HepG2 (cell line): ENCODE data around the gene TRAK1. TPM values are rescaled to one million over a fixed set of nuclear protein-coding genes. Genes with fewer than 3 reads are reported as not detected.

Experiments
- BCL6 ChIP-seq: IDR thresholded peaks from 2 replicates; pipeline ENCODE4 v1.6.1; 2016; ENCODE audit warnings: missing genetic modification reagents, missing compliant biosample characterization
- CHCHD3 ChIP-seq: sonication (generic); formaldehyde crosslinking; IDR thresholded peaks from 2 replicates; pipeline ENCODE4 v1.8.0; 2022; ENCODE audit warnings: mild to moderate bottlenecking, missing genetic modification reagents, moderate library complexity
- FOXA3 ChIP-seq: IDR thresholded peaks from 2 replicates; pipeline ENCODE4 v1.6.1; 2016; ENCODE audit warnings: missing genetic modification reagents, missing compliant biosample characterization
- IRX3 ChIP-seq: sonication (generic); formaldehyde crosslinking; IDR thresholded peaks from 2 replicates; pipeline ENCODE4 v1.8.1; 2023; ENCODE audit warnings: mild to moderate bottlenecking, low read depth, missing genetic modification reagents, borderline replicate concordance
- ISL2 ChIP-seq: sonication (generic); formaldehyde crosslinking; IDR thresholded peaks from 2 replicates; pipeline ENCODE4 v1.5.0; 2020; ENCODE audit warnings: missing genetic modification reagents
- KMT2A ChIP-seq: sonication (generic); formaldehyde crosslinking; IDR thresholded peaks from 2 replicates; pipeline ENCODE4 v1.4.0; 2020; ENCODE audit warnings: missing genetic modification reagents
- NCOA2 ChIP-seq: sonication (generic); formaldehyde crosslinking; IDR thresholded peaks from 2 replicates; pipeline ENCODE4 v1.8.0; 2022; ENCODE audit warnings: inconsistent platforms
- PAX8 ChIP-seq: sonication (generic); formaldehyde crosslinking; IDR thresholded peaks from 2 replicates; pipeline ENCODE4 v1.8.0; 2022; ENCODE audit warnings: mild to moderate bottlenecking, missing genetic modification reagents, borderline replicate concordance
- SRF ChIP-seq: IDR thresholded peaks from 2 replicates; pipeline ENCODE4 v1.6.1; 2011; ENCODE audit warnings: mild to moderate bottlenecking, low read depth, low read length, moderate library complexity
- SUZ12 ChIP-seq: fragments of 150-350 bp; IDR thresholded peaks from 2 replicates; pipeline ENCODE4 v1.6.1; 2014; ENCODE audit warnings: low read depth, low read length
- TEAD3 ChIP-seq: optimal IDR thresholded peaks from 2 replicates; pipeline ENCODE3; 2016; ENCODE audit warnings: borderline replicate concordance
- ZBTB38 ChIP-seq: sonication (generic); formaldehyde crosslinking; IDR thresholded peaks from 2 replicates; pipeline ENCODE4 v1.5.1; 2020; ENCODE audit warnings: mild to moderate bottlenecking, missing genetic modification reagents
- ZNF264 ChIP-seq: sonication (generic); formaldehyde crosslinking; IDR thresholded peaks from 2 replicates; pipeline ENCODE4 v1.4.0; 2020; ENCODE audit warnings: missing genetic modification reagents
- ZNF33A ChIP-seq: sonication (generic); formaldehyde crosslinking; IDR thresholded peaks from 2 replicates; pipeline ENCODE4 v1.5.1; 2020; ENCODE audit warnings: missing genetic modification reagents, mild to moderate bottlenecking, moderate library complexity, borderline replicate concordance
- ZNF431 ChIP-seq: sonication (generic); formaldehyde crosslinking; IDR thresholded peaks from 2 replicates; pipeline ENCODE4 v1.9.0; 2022; ENCODE audit warnings: missing genetic modification reagents, low read depth, mild to moderate bottlenecking, borderline replicate concordance
- polyA plus RNA-seq, 8 experiments: library from polyadenylated mRNA; depleted of rRNA in 3 of 8; stranded (reverse) in 7 of 8; unstranded in 1 of 8; fragments of >200 nt; fragmentation: Illumina TruSeq in 4 of 8; extraction: Trizol in 4 of 8; gene quantifications; 2 replicates each; pipeline versions ENCODE4 v1.2.1 to v1.2.3, GENCODE V29; 2011 to 2016; ENCODE audit warnings: low read depth in 4 of 8, missing spikeins in 1 of 8, mixed read lengths in 1 of 8; ENCODE audit not compliant: insufficient read depth in 1 of 8
- total RNA-seq, 5 experiments: library from RNA; depleted of rRNA; stranded (reverse); fragments of >200 nt; fragmentation: Illumina TruSeq; extraction: Trizol; gene quantifications; 2 replicates each; pipeline ENCODE4 v1.2.3, GENCODE V29; 2016; ENCODE audit warnings: low read depth in 1 of 5
- TF ChIP-seq, protein P1 (sequence below), 2 experiments: sonication (generic) in 1 of 2; formaldehyde crosslinking in 1 of 2; IDR thresholded peaks; 2 replicates each; pipeline versions ENCODE4 v1.4.0 to v1.6.1; 2016 to 2020; ENCODE audit warnings: borderline replicate concordance in 1 of 2, low read depth in 1 of 2, mild to moderate bottlenecking in 1 of 2, missing genetic modification reagents in 1 of 2
- TF ChIP-seq, protein P2 (sequence below): sonication (generic); formaldehyde crosslinking; IDR thresholded peaks from 2 replicates; pipeline ENCODE4 v1.4.0; 2020; ENCODE audit warnings: missing genetic modification reagents
- TF ChIP-seq, protein P3 (sequence below): sonication (generic); formaldehyde crosslinking; IDR thresholded peaks from 2 replicates; pipeline ENCODE4 v1.8.1; 2023; ENCODE audit warnings: mild to moderate bottlenecking, missing genetic modification reagents, borderline replicate concordance
- TF ChIP-seq, protein P4 (sequence below): sonication (generic); formaldehyde crosslinking; IDR thresholded peaks from 2 replicates; pipeline ENCODE4 v1.5.1; 2020; ENCODE audit warnings: mild to moderate bottlenecking, moderate library complexity, missing genetic modification reagents
- TF ChIP-seq, protein P5 (sequence below): sonication (generic); formaldehyde crosslinking; conservative IDR thresholded peaks from 2 replicates; pipeline ENCODE4 v1.4.0; 2020; ENCODE audit warnings: missing genetic modification reagents

The TRAK1 gene
- total and polyA plus RNA-seq, 2 of the 13 experiments (the other 11 are each of a cell fraction or from before 2014, with no cell fraction given), result 20.5 to 46.6 TPM

DNA sequence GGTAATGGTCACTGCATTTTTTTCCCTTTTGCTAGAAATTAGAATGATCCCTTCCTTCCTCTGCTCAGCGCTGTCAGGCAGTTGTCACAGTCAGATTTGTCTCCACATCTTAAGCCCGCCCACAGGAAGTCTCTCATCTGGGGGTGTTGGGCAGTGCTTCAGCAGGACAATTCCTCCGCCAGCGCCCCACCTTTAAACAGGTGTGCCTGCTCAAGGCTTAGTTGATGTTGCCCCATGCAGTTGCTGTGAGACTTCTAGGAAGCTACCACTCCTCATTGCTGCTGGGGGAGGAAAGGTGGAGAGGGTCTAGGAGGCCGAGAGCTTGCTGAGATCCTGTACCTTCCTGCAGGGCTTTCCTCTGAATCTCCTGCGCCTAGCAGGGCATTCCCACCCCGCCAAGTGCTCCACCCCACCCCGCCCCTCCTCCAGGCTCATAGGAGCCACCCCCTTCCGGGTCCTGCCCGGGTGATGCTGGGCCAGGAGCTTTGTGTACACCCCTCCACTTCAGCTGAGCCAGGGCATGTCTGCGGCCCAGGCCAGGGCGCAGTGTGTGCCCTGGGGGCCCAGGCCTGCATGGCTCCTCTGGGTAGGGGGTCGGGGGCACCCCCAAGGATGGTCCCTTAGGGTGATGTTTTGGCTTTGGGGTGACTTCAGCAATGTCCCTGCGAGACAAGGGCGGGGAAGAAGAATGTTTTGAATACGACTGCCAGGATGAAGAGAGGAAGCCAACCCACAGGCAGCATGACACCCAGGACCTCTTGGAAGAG is 68.7 kb downstream of the TRAK1 start (continued):
- TF ChIP-seq, protein P1, sequence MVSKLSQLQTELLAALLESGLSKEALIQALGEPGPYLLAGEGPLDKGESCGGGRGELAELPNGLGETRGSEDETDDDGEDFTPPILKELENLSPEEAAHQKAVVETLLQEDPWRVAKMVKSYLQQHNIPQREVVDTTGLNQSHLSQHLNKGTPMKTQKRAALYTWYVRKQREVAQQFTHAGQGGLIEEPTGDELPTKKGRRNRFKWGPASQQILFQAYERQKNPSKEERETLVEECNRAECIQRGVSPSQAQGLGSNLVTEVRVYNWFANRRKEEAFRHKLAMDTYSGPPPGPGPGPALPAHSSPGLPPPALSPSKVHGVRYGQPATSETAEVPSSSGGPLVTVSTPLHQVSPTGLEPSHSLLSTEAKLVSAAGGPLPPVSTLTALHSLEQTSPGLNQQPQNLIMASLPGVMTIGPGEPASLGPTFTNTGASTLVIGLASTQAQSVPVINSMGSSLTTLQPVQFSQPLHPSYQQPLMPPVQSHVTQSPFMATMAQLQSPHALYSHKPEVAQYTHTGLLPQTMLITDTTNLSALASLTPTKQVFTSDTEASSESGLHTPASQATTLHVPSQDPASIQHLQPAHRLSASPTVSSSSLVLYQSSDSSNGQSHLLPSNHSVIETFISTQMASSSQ (IDR thresholded peaks at IDR 0.05; ENCODE audit: low read depth), result no peak
- TF ChIP-seq, protein P1 (CRISPR knock-in tag; IDR thresholded peaks at IDR 0.05; ENCODE audit: borderline replicate concordance), result no peak
- no peak for TF ChIP-seq PAX8 (CRISPR knock-in tag)
- TF ChIP-seq IRX3, result no peak
- TF ChIP-seq, protein P2, sequence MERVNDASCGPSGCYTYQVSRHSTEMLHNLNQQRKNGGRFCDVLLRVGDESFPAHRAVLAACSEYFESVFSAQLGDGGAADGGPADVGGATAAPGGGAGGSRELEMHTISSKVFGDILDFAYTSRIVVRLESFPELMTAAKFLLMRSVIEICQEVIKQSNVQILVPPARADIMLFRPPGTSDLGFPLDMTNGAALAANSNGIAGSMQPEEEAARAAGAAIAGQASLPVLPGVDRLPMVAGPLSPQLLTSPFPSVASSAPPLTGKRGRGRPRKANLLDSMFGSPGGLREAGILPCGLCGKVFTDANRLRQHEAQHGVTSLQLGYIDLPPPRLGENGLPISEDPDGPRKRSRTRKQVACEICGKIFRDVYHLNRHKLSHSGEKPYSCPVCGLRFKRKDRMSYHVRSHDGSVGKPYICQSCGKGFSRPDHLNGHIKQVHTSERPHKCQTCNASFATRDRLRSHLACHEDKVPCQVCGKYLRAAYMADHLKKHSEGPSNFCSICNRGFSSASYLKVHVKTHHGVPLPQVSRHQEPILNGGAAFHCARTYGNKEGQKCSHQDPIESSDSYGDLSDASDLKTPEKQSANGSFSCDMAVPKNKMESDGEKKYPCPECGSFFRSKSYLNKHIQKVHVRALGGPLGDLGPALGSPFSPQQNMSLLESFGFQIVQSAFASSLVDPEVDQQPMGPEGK (CRISPR knock-in tag), result peak; percentile 39; the same call in 1 of the 2 replicates
- no peak for TF ChIP-seq CHCHD3 (CRISPR knock-in tag)
- TF ChIP-seq, protein P3, sequence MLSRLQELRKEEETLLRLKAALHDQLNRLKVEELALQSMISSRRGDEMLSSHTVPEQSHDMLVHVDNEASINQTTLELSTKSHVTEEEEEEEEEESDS (CRISPR knock-in tag), result no peak
- TF ChIP-seq, protein P4, sequence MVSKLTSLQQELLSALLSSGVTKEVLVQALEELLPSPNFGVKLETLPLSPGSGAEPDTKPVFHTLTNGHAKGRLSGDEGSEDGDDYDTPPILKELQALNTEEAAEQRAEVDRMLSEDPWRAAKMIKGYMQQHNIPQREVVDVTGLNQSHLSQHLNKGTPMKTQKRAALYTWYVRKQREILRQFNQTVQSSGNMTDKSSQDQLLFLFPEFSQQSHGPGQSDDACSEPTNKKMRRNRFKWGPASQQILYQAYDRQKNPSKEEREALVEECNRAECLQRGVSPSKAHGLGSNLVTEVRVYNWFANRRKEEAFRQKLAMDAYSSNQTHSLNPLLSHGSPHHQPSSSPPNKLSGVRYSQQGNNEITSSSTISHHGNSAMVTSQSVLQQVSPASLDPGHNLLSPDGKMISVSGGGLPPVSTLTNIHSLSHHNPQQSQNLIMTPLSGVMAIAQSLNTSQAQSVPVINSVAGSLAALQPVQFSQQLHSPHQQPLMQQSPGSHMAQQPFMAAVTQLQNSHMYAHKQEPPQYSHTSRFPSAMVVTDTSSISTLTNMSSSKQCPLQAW (CRISPR knock-in tag), result peak; percentile 56; the same call in 1 of the 2 replicates
- TF ChIP-seq, protein P5, sequence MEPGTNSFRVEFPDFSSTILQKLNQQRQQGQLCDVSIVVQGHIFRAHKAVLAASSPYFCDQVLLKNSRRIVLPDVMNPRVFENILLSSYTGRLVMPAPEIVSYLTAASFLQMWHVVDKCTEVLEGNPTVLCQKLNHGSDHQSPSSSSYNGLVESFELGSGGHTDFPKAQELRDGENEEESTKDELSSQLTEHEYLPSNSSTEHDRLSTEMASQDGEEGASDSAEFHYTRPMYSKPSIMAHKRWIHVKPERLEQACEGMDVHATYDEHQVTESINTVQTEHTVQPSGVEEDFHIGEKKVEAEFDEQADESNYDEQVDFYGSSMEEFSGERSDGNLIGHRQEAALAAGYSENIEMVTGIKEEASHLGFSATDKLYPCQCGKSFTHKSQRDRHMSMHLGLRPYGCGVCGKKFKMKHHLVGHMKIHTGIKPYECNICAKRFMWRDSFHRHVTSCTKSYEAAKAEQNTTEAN, result peak; percentile 27; the same call in 1 of the 2 replicates
- no peak for TF ChIP-seq SRF
- no peak for TF ChIP-seq NCOA2 (CRISPR knock-in tag)
- no peak for TF ChIP-seq ISL2 (CRISPR knock-in tag)
- 0 out of 2 replicates have a peak, but pooled peaks have one; percentile 7 for TF ChIP-seq BCL6
- 0 out of 2 replicates have a peak, but pooled peaks have one; percentile 39 for TF ChIP-seq KMT2A (CRISPR knock-in tag)
- peak; percentile 25 for TF ChIP-seq TEAD3 (CRISPR knock-in tag)
- TF ChIP-seq ZBTB38 (CRISPR knock-in tag), result 0 out of 2 replicates have a peak, but pooled peaks have one; percentile 26
- no peak for TF ChIP-seq ZNF264 (CRISPR knock-in tag)
- no peak for TF ChIP-seq SUZ12
- TF ChIP-seq ZNF33A (CRISPR knock-in tag), result no peak
- no peak for TF ChIP-seq ZNF431 (CRISPR knock-in tag)
- peak; percentile 49 for TF ChIP-seq FOXA3 (CRISPR knock-in tag)
